Vagina (tissue), 2 donors: ENCODE measurements around the gene EXOC6. TPM values are rescaled to one million over a fixed set of nuclear protein-coding genes. Genes with fewer than 3 reads are reported as not detected.

Experiments
- DNase-seq, 2 donors: peaks; one replicate each; pipeline ENCODE4 v3.0.0-alpha.2; 2017; ENCODE audit errors: extremely low spot score in 2 of 2
- H3K27ac ChIP-seq: fragments of 200-600 bp; sonication (generic); one replicate; pipeline ENCODE4 v1.5.1; 2019
- H3K27me3 ChIP-seq: fragments of 200-600 bp; sonication (generic); one replicate; pipeline ENCODE4 v1.5.1; 2019
- H3K36me3 ChIP-seq, 2 donors: fragments of 200-600 bp; sonication (generic); one replicate each; pipeline ENCODE4 v1.5.1; 2017 to 2019
- H3K4me1 ChIP-seq: fragments of 200-600 bp; sonication (generic); one replicate; pipeline ENCODE4 v1.5.1; 2019
- H3K4me3 ChIP-seq, 2 donors: fragments of 200-600 bp; sonication (generic); 1 replicate in 1 of 2; 2 replicates in 1 of 2; pipeline ENCODE4 v1.5.1; 2016 to 2019
- H3K9me3 ChIP-seq: fragments of 200-600 bp; sonication (generic); one replicate; pipeline ENCODE4 v1.5.1; 2019
- CTCF ChIP-seq, 3 experiments: fragments of 450-650 bp in 2 of 3; fragments of 200-600 bp in 1 of 3; sonication (generic) in 1 of 3; IDR thresholded peaks; one replicate each; pipeline ENCODE4 v1.5.1; 2017 to 2019; ENCODE audit warnings: antibody characterized with exemption in 3 of 3, mild to moderate bottlenecking in 2 of 3, moderate library complexity in 2 of 3
- POLR2A ChIP-seq, 2 donors: fragments of 450-650 bp; IDR thresholded peaks; one replicate each; pipeline ENCODE4 v1.6.1; 2017; ENCODE audit warnings: antibody characterized with exemption in 2 of 2, mild to moderate bottlenecking in 2 of 2, moderate library complexity in 2 of 2
- POLR2AphosphoS5 ChIP-seq, 2 donors: sonication (generic); formaldehyde crosslinking; IDR thresholded peaks; one replicate each; pipeline ENCODE4 v1.9.0; 2017; ENCODE audit warnings: antibody characterized with exemption in 2 of 2, mild to moderate bottlenecking in 2 of 2, low read depth in 1 of 2; ENCODE audit not compliant: insufficient read depth in 1 of 2
- intact Hi-C: fragments of 100-400 bp; cut with DNase I; formaldehyde crosslinking; loops from one replicate; pipeline ENCODE4 v1.15.1; 2023
- total RNA-seq: library from RNA; depleted of rRNA; stranded (reverse); fragments of >200 nt; gene quantifications from one replicate; pipeline ENCODE4 v1.2.3, GENCODE V29; 2016

EXOC6 gene
- total RNA-seq, 1 donor from 2014 or later: 9.3 TPM

DNA sequence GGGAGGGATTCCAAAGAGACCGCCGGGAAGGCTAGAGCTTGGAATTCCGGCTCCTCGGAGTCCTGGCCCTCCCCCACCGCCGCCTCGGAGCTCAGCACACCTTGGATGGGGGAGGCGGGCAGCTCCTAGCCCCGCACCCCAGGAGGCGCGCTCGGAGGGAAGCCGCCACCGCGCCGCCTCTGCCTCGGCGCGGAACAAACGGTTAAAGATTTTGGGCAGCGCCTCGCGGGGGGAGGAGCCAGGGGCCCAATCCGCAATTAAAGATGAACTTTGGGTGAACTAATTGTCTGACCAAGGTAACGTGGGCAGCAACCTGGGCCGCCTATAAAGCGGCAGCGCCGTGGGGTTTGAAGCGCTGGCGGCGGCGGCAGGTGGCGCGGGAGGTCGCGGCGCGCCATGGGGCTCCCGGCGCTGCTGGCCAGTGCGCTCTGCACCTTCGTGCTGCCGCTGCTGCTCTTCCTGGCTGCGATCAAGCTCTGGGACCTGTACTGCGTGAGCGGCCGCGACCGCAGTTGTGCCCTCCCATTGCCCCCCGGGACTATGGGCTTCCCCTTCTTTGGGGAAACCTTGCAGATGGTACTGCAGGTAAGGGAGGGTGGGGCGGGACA lies 225.3 kb downstream of the EXOC6 start, which contains the start of gene CYP26A1:
TSS of gene CYP26A1 (plus strand) at position 355 of the 608 bp plus-strand sequence. CDS start at position 397, 42 bp downstream.
- peak in 1 of 2 donors; percentile 79 for DNase-seq
- intact Hi-C loops: no loop called here
- Histone ChIP-seq H3K4me1 (peaks cover 43% of the 10 kb centered on the region), H3K27ac (no peak within 1 kb of the TSS), H3K9me3 (no peaks in the 10 kb centered on the region), H3K4me3 (peak within 1 kb of the TSS; percentile 33 to 35), H3K36me3 (no peaks in the 10 kb centered on the region), H3K27me3 (peaks cover 10% of the 10 kb centered on the region)
- no peak for TF ChIP-seq CTCF (IDR thresholded peaks at IDR 0.05)
- no peak for TF ChIP-seq POLR2A (IDR thresholded peaks at IDR 0.05)
- TF ChIP-seq POLR2AphosphoS5 (IDR thresholded peaks at IDR 0.05; ENCODE audit: insufficient read depth in 1 of 2, low read depth in 1 of 2): no peak

DNA sequence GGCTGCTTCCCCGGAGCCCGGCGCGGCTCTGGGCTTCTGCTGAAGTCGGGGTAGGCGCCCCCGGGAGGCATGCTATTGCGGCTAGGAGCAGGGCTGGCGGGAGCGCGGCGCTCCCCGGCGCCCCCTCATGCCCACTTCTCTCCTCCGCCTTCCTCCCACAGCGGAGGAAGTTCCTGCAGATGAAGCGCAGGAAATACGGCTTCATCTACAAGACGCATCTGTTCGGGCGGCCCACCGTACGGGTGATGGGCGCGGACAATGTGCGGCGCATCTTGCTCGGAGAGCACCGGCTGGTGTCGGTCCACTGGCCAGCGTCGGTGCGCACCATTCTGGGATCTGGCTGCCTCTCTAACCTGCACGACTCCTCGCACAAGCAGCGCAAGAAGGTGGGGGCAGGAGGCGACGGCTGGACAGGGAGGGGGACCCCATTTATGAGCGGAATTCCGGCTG lies 225.9 kb downstream of the EXOC6 start:
- Histone ChIP-seq H3K27me3 (peaks cover 10% of the 10 kb centered on the region), H3K36me3 (no peaks in the 10 kb centered on the region), H3K4me1 (peaks cover 38% of the 10 kb centered on the region), H3K4me3 (peak overlapping the region; percentile 33 to 35), H3K27ac (no peak overlapping the region), H3K9me3 (no peaks in the 10 kb centered on the region)
- peak in 1 of 2 donors; percentile 56 for DNase-seq
- intact Hi-C loops: no loop called here
- TF ChIP-seq POLR2A (IDR thresholded peaks at IDR 0.05): no peak

DNA sequence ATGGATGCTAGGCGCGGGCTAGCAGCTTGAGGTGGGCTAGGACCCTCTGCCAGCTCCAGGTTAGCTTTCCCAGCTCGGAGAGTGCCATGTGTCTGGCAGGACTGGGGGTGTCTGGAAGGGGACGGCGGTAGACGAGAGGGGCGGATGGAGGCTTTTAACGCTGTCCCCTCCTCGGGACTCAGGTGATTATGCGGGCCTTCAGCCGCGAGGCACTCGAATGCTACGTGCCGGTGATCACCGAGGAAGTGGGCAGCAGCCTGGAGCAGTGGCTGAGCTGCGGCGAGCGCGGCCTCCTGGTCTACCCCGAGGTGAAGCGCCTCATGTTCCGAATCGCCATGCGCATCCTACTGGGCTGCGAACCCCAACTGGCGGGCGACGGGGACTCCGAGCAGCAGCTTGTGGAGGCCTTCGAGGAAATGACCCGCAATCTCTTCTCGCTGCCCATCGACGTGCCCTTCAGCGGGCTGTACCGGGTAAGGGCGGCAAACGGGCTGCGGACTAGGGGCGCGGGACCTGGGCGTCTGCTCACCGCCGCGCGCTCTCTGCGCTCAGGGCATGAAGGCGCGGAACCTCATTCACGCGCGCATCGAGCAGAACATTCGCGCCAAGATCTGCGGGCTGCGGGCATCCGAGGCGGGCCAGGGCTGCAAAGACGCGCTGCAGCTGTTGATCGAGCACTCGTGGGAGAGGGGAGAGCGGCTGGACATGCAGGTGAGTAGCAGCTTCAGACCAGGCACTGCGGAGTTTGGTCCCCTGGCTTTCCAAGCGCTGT lies 226.5 kb downstream of the EXOC6 start:
- Histone ChIP-seq H3K9me3 (no peaks in the 10 kb centered on the region), H3K27me3 (peaks cover 10% of the 10 kb centered on the region), H3K4me3 (peak overlapping the region; percentile 33 to 35), H3K4me1 (peaks cover 38% of the 10 kb centered on the region), H3K36me3 (no peaks in the 10 kb centered on the region), H3K27ac (no peak overlapping the region)
- DNase-seq: peak; percentile 58 to 92
- TF ChIP-seq POLR2AphosphoS5 (IDR thresholded peaks at IDR 0.05; ENCODE audit: insufficient read depth in 1 of 2, low read depth in 1 of 2): no peak
- intact Hi-C loops: no loop called here

GRCh38 chr10:93075369-93076221 lies 227.3 kb downstream of the EXOC6 start:
- H3K4me3 ChIP-seq: no peak overlapping the region
- no peak overlapping the region for H3K27ac ChIP-seq
- peaks cover 38% of the 10 kb centered on the region for H3K4me1 ChIP-seq
- H3K27me3 ChIP-seq: peaks cover 10% of the 10 kb centered on the region
- H3K36me3 ChIP-seq: no peaks in the 10 kb centered on the region
- H3K9me3 ChIP-seq: no peaks in the 10 kb centered on the region
- peak; percentile 56 to 64 for DNase-seq
- TF ChIP-seq POLR2A (IDR thresholded peaks at IDR 0.05): no peak
- no peak for TF ChIP-seq CTCF (IDR thresholded peaks at IDR 0.05)
- no peak for TF ChIP-seq POLR2AphosphoS5 (IDR thresholded peaks at IDR 0.05; ENCODE audit: insufficient read depth in 1 of 2, low read depth in 1 of 2)
- intact Hi-C loops: no loop called here

GRCh38 chr10:93076871-93077270 lies 228.6 kb downstream of the EXOC6 start:
- intact Hi-C loops: no loop called here
- H3K27me3 ChIP-seq: peaks cover 10% of the 10 kb centered on the region

More at GRCh38 chr10:93076871-93077270, 228.6 kb downstream of the EXOC6 start:
- no peak overlapping the region for H3K4me3 ChIP-seq
- no peak for TF ChIP-seq CTCF (IDR thresholded peaks at IDR 0.05)
- TF ChIP-seq POLR2AphosphoS5 (IDR thresholded peaks at IDR 0.05; ENCODE audit: insufficient read depth in 1 of 2, low read depth in 1 of 2): no peak
- TF ChIP-seq POLR2A (IDR thresholded peaks at IDR 0.05): no peak
- no peak overlapping the region for H3K27ac ChIP-seq
- peak in 1 of 2 donors; percentile 40 for DNase-seq
- no peaks in the 10 kb centered on the region for H3K9me3 ChIP-seq
- peaks cover 35% of the 10 kb centered on the region for H3K4me1 ChIP-seq
- no peaks in the 10 kb centered on the region for H3K36me3 ChIP-seq
